Kidney (tissue), 22 donors: ENCODE data around the gene IPO7. TPM values are rescaled to one million over a fixed set of nuclear protein-coding genes. Genes with fewer than 3 reads are reported as not detected.

Experiments used
- DNase-seq, 5 donors: peaks; one replicate each; pipeline ENCODE4 v3.0.0-alpha.2; 2013 to 2020
- FAIRE-seq: peaks from 2 replicates; lab custom pipeline; 2012; peaks lifted over from hg19 to GRCh38; lab: Jason Lieb, UNC
- H3K27ac ChIP-seq, 2 donors: one replicate each; pipeline ENCODE4 v1.7.0; 2013; ENCODE audit warnings: low read depth in 2 of 2, low read length in 2 of 2, inconsistent platforms in 1 of 2
- H3K27me3 ChIP-seq: one replicate; pipeline ENCODE4 v1.7.1; 2013; ENCODE audit warnings: low read length, inconsistent platforms; ENCODE audit not compliant: control insufficient read depth, insufficient read depth
- H3K36me3 ChIP-seq, 3 donors: one replicate each; pipeline versions ENCODE4 v1.7.0 to v1.7.1; 2013; ENCODE audit warnings: low read length in 3 of 3, control low read depth in 1 of 3, inconsistent platforms in 1 of 3; ENCODE audit not compliant: insufficient read depth in 3 of 3, control insufficient read depth in 2 of 3
- H3K4me1 ChIP-seq, 3 donors: one replicate each; pipeline versions ENCODE4 v1.7.0 to v1.7.1; 2013; ENCODE audit warnings: low read length in 3 of 3, inconsistent platforms in 1 of 3, low read depth in 1 of 3; ENCODE audit not compliant: control insufficient read depth in 2 of 3, insufficient read depth in 2 of 3
- H3K4me3 ChIP-seq, 3 donors: one replicate each; pipeline versions ENCODE4 v1.7.0 to v1.8.1; 2013; ENCODE audit warnings: low read length in 3 of 3, control low read depth in 1 of 3, inconsistent platforms in 1 of 3
- H3K9ac ChIP-seq, 3 donors: one replicate each; pipeline versions ENCODE4 v1.7.0 to v1.7.1; 2013; ENCODE audit warnings: low read length in 3 of 3, control low read depth in 1 of 3, inconsistent platforms in 1 of 3
- H3K9me3 ChIP-seq, 3 donors: one replicate each; pipeline versions ENCODE4 v1.7.0 to v1.7.1; 2013; ENCODE audit warnings: low read length in 3 of 3, control low read depth in 1 of 3, inconsistent platforms in 1 of 3; ENCODE audit not compliant: control insufficient read depth in 2 of 3, insufficient read depth in 1 of 3
- CTCF ChIP-seq: IDR thresholded peaks from 3 replicates; pipeline ENCODE4 v1.5.1; 2012; ENCODE audit warnings: mild to moderate bottlenecking, moderate library complexity, borderline replicate concordance; ENCODE audit not compliant: insufficient read depth; ENCODE audit errors: extremely low read depth
- intact Hi-C: fragments of 100-400 bp; cut with DNase I; formaldehyde crosslinking; loops from one replicate; pipeline ENCODE4 v1.11.1; 2022
- long read RNA-seq, 10 donors: library from polyadenylated mRNA in 1 of 10; unstranded in 1 of 10; transcript quantifications; one replicate each; pipeline ENCODE4 v2.0.0 and lab custom pipeline, GENCODE V29; 2021 to 2026
- polyA plus RNA-seq: library from polyadenylated mRNA; stranded (reverse); fragments of 350-450 nt; fragmentation: Illumina TruSeq; extraction: RNeasy Lipid Tissue Mini Kit (QIAGEN cat#74804); gene quantifications from one replicate; pipeline ENCODE4 v1.2.3, GENCODE V29; 2014; ENCODE audit warnings: low read depth, low replicate concordance; ENCODE audit not compliant: insufficient read depth
- total RNA-seq: library from RNA; stranded (reverse); fragmentation: NEBNext Ultra II Directional; extraction: Animal tissue kit (Norgen Biotek cat#: 25700); gene quantifications from one replicate; pipeline ENCODE4 v1.2.1, GENCODE V29; 2021
- donor health status: control.
- donor health status: control.
- donor health status: control.
- donor health status: control.
- donor health status: control.
- donor health status: DM: yes; HTN: yes; CAD: no.
- donor health status: Normal renal cell carcinoma (clear cell type).

Gene IPO7
- 109 TPM for total RNA-seq
- polyA plus RNA-seq: 20.6 TPM
- long read RNA-seq, donor 1, full-length matches to known transcripts: 4 of 11 reads
- long read RNA-seq, donor 1, partial matches to known transcripts: 7 of 11 reads
- long read RNA-seq, donor 1, other reads (novel, unspliced or antisense): 0 of 11 reads
- long read RNA-seq, donor 2, full-length matches to known transcripts: 7 of 12 reads
- long read RNA-seq, donor 2, partial matches to known transcripts: 5 of 12 reads
- long read RNA-seq, donor 2, other reads (novel, unspliced or antisense): 0 of 12 reads
- long read RNA-seq, donor 3, full-length matches to known transcripts: 9 of 9 reads
- long read RNA-seq, donor 3, partial matches to known transcripts: 0 of 9 reads
- long read RNA-seq, donor 3, other reads (novel, unspliced or antisense): 0 of 9 reads
- long read RNA-seq, donor 4, full-length matches to known transcripts: 9 of 9 reads
- long read RNA-seq, donor 4, partial matches to known transcripts: 0 of 9 reads
- long read RNA-seq, donor 4, other reads (novel, unspliced or antisense): 0 of 9 reads
- long read RNA-seq, donor 5: 0 reads
- long read RNA-seq, donor 6, full-length matches to known transcripts: 5 of 82 reads
- long read RNA-seq, donor 6, partial matches to known transcripts: 77 of 82 reads
- long read RNA-seq, donor 6, other reads (novel, unspliced or antisense): 0 of 82 reads
- long read RNA-seq, donor 7, full-length matches to known transcripts: 1 of 17 reads
- long read RNA-seq, donor 7, partial matches to known transcripts: 3 of 17 reads
- long read RNA-seq, donor 7, other reads (novel, unspliced or antisense): 13 of 17 reads
- long read RNA-seq, donor 8, full-length matches to known transcripts: 4 of 4 reads
- long read RNA-seq, donor 8, partial matches to known transcripts: 0 of 4 reads
- long read RNA-seq, donor 8, other reads (novel, unspliced or antisense): 0 of 4 reads
- long read RNA-seq, donor 9, full-length matches to known transcripts: 3 of 3 reads
- long read RNA-seq, donor 9, partial matches to known transcripts: 0 of 3 reads
- long read RNA-seq, donor 9, other reads (novel, unspliced or antisense): 0 of 3 reads
- long read RNA-seq, donor 10, full-length matches to known transcripts: 6 of 6 reads
- long read RNA-seq, donor 10, partial matches to known transcripts: 0 of 6 reads
- long read RNA-seq, donor 10, other reads (novel, unspliced or antisense): 0 of 6 reads

GRCh38 chr11:9384535-9385326 lies at the start of gene IPO7:
TSS of gene IPO7 (plus strand) at chr11:9384652. CDS start at chr11:9384764, 112 bp downstream.
- intact Hi-C loops: no loop called here
- Histone ChIP-seq H3K4me1 (peaks cover 0 to 3% (median 0%) of the 10 kb centered on the region in 3 donors), H3K27ac (peak within 1 kb of the TSS; percentile 91 to 92), H3K9ac (peak within 1 kb of the TSS; percentile 68 to 94 (median 69)), H3K4me3 (peak within 1 kb of the TSS; percentile 50 to 94 (median 92)), H3K27me3 (no peaks in the 10 kb centered on the region), H3K9me3 (no peaks in the 10 kb centered on the region), H3K36me3 (no peaks in the 10 kb centered on the region)
- peak; percentile 27 for TF ChIP-seq CTCF
- FAIRE-seq (no peak), DNase-seq (peak; percentile 91 to 97 (median 96))

GRCh38 chr11:9341638-9342178 lies 42.7 kb upstream of the IPO7 start:
- no peaks in the 10 kb centered on the region for H3K27me3 ChIP-seq
- no peaks in the 10 kb centered on the region for H3K36me3 ChIP-seq
- H3K4me3 ChIP-seq: no peak overlapping the region
- intact Hi-C loops: no loop called here
- no peak for DNase-seq
- no peaks in the 10 kb centered on the region for H3K9me3 ChIP-seq
- no peak for TF ChIP-seq CTCF
- H3K4me1 ChIP-seq: no peaks in the 10 kb centered on the region
- FAIRE-seq: no peak
- H3K9ac ChIP-seq: no peak overlapping the region
- no peak overlapping the region for H3K27ac ChIP-seq
